DND-41 (cell line): ENCODE results near the gene AREL1.

ENCODE experiments used
- ATAC-seq: fragments of 200-7000 bp; cut with Tn5 transposase; 3 replicates; pipeline ENCODE4 v1.9.1; 2021; ENCODE audit warnings: low read depth; ENCODE audit not compliant: insufficient read depth
- DNase-seq: peaks from one replicate; pipeline ENCODE4 v3.0.0-alpha.2; 2020
- H2AFZ ChIP-seq: 2 replicates; pipeline ENCODE4 v1.6.0; 2012; ENCODE audit warnings: low read depth, low read length
- H3K27ac ChIP-seq: 2 replicates; pipeline ENCODE4 v1.5.1; 2012; ENCODE audit warnings: low read length, inconsistent platforms
- H3K27me3 ChIP-seq: fragments of 200-600 bp; sonication (generic); 2 replicates; pipeline ENCODE4 v1.6.0; 2012; ENCODE audit warnings: low read length, mild to moderate bottlenecking, inconsistent platforms; ENCODE audit not compliant: insufficient read depth, poor library complexity
- H3K36me3 ChIP-seq: 2 replicates; pipeline ENCODE4 v1.5.1; 2012; ENCODE audit warnings: low read length, inconsistent platforms; ENCODE audit not compliant: insufficient read depth
- H3K4me1 ChIP-seq: 2 replicates; pipeline ENCODE4 v1.5.1; 2012; ENCODE audit warnings: mild to moderate bottlenecking, low read length; ENCODE audit not compliant: insufficient read depth
- H3K4me2 ChIP-seq: 2 replicates; pipeline ENCODE4 v1.6.0; 2012; ENCODE audit warnings: mild to moderate bottlenecking, moderate library complexity, low read length, inconsistent platforms; ENCODE audit not compliant: insufficient read depth
- H3K4me3 ChIP-seq, 2 experiments: fragments of 200-600 bp in 1 of 2; shearing (Covaris generic) in 1 of 2; 2 replicates each; pipeline ENCODE4 v1.5.1; 2012 to 2016; ENCODE audit warnings: inconsistent platforms in 2 of 2, low read length in 2 of 2, mild to moderate bottlenecking in 2 of 2, low read depth in 1 of 2, moderate library complexity in 1 of 2
- H3K79me2 ChIP-seq: 2 replicates; pipeline ENCODE4 v1.6.0; 2012; ENCODE audit warnings: low read length, inconsistent platforms; ENCODE audit not compliant: insufficient read depth
- H3K9ac ChIP-seq: 2 replicates; pipeline ENCODE4 v1.6.0; 2012; ENCODE audit warnings: low read depth, mild to moderate bottlenecking, inconsistent platforms, low read length, moderate library complexity
- H3K9me3 ChIP-seq: 2 replicates; pipeline ENCODE4 v1.5.1; 2012; ENCODE audit warnings: low read length, moderate library complexity, mild to moderate bottlenecking, inconsistent platforms; ENCODE audit not compliant: insufficient read depth, severe bottlenecking
- H4K20me1 ChIP-seq: 2 replicates; pipeline ENCODE4 v1.6.0; 2012; ENCODE audit warnings: low read length; ENCODE audit not compliant: insufficient read depth
- CTCF ChIP-seq: IDR thresholded peaks from 2 replicates; pipeline ENCODE4 v1.5.1; 2012; ENCODE audit warnings: borderline replicate concordance, low read length, moderate library complexity, mild to moderate bottlenecking; ENCODE audit not compliant: poor library complexity, severe bottlenecking; ENCODE audit errors: extremely low read depth
- EZH2 ChIP-seq: IDR thresholded peaks from 3 replicates; pipeline ENCODE4 v1.6.1; 2012; ENCODE audit warnings: borderline replicate concordance, low read depth, mild to moderate bottlenecking, moderate library complexity, low read length, inconsistent platforms; ENCODE audit not compliant: severe bottlenecking

The AREL1 gene

DNA sequence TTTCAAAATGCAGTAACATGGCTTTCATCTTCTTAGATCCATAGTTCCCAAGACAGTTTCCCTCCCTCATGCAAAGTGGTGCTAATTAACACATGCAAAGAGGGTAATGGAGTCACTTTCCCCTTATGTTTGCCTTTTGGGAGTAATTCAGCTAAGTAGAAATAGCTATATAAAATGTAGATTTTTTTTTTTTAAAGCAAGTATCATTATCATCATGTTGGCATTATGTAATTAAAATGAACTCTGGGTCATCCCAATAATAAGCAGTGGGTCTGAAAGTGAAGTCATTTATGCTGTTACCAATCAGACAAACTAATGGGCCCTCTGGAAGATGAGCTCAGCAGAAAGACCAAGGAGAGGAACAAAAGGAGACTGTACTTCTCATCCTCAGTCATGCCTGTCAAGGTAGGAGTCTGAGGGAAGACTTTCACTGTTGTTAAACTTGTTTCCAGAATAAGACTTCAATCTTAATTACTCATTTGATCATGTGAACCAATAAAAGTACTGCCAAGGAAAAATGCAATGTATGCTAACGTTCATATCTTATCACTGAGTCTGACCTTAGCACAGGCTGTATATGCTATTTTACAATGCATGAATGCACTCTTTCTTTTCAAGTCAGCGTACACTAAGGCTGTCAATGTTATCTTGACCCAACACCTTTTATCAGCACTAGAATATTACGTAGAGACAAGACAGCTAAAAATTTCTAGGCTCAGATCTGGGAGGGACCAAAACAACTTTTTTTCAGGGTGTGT is 26.8 kb downstream of the AREL1 start:
- H3K36me3 ChIP-seq: peaks cover 83% of the 10 kb centered on the region
- no peak overlapping the region for H3K9ac ChIP-seq
- H3K4me3 ChIP-seq: no peak overlapping the region
- no peak overlapping the region for H3K27ac ChIP-seq
- ATAC-seq: no peak
- no peak overlapping the region for H2AFZ ChIP-seq
- peaks cover 16% of the 10 kb centered on the region for H3K4me1 ChIP-seq
- H3K9me3 ChIP-seq: no peaks in the 10 kb centered on the region
- no peaks in the 10 kb centered on the region for H3K79me2 ChIP-seq
- no peak for TF ChIP-seq CTCF
- no peak for TF ChIP-seq EZH2
- no peak for DNase-seq
- no peaks in the 10 kb centered on the region for H4K20me1 ChIP-seq
- H3K27me3 ChIP-seq: no peaks in the 10 kb centered on the region
- H3K4me2 ChIP-seq: no peak overlapping the region

DNA sequence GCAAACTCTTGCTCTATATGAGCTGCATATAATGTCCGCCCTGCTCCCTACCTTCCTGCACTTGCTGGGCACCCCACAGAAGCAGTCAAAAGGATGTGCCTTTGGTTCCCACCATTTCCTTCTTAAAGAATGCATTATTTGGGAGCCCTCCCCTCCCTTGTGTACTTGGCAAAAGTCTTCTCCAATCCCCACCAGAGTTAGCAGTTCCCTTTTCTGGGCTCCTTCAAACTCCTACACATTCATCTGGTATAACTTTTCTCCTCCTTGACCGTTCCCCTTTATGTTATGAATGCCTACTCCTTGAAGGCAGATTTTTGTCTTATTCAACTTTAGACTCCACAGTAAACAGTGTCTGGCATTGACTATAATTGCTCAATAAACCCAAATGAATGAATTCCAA is 27.8 kb downstream of the AREL1 start:
- H3K79me2 ChIP-seq: no peaks in the 10 kb centered on the region
- TF ChIP-seq CTCF (no peak), EZH2 (no peak)
- no peak overlapping the region for H2AFZ ChIP-seq
- H4K20me1 ChIP-seq: no peaks in the 10 kb centered on the region
- no peak for ATAC-seq
- no peak overlapping the region for H3K4me3 ChIP-seq
- peaks cover 82% of the 10 kb centered on the region for H3K36me3 ChIP-seq
- no peaks in the 10 kb centered on the region for H3K9me3 ChIP-seq
- peaks cover 16% of the 10 kb centered on the region for H3K4me1 ChIP-seq
- no peak for DNase-seq
- no peaks in the 10 kb centered on the region for H3K27me3 ChIP-seq
- H3K9ac ChIP-seq: no peak overlapping the region
- H3K4me2 ChIP-seq: no peak overlapping the region
- H3K27ac ChIP-seq: no peak overlapping the region

- Histone ChIP-seq H4K20me1 (no peaks in the 10 kb centered on the region), H3K27me3 (no peaks in the 10 kb centered on the region), H3K4me2 (no peak overlapping the region), H3K9me3 (no peaks in the 10 kb centered on the region), H2AFZ (no peak overlapping the region), H3K36me3 (peaks cover 82% of the 10 kb centered on the region), H3K9ac (no peak overlapping the region), H3K27ac (no peak overlapping the region), H3K4me1 (peaks cover 16% of the 10 kb centered on the region), H3K4me3 (no peak overlapping the region), H3K79me2 (no peaks in the 10 kb centered on the region)
- DNase-seq (no peak), ATAC-seq (no peak)
- TF ChIP-seq EZH2: no peak
- no peak for TF ChIP-seq CTCF
Observed at GRCh38 chr14:74684434-74684833, 28.4 kb downstream of the AREL1 start.

GRCh38 chr14:74683406-74683805 is 29.5 kb downstream of the AREL1 start:
- H3K4me2 ChIP-seq: no peak overlapping the region
- peaks cover 16% of the 10 kb centered on the region for H3K4me1 ChIP-seq
- TF ChIP-seq EZH2: no peak
- TF ChIP-seq CTCF: no peak
- no peaks in the 10 kb centered on the region for H3K9me3 ChIP-seq
- no peaks in the 10 kb centered on the region for H3K79me2 ChIP-seq
- DNase-seq: peak; percentile 16
- no peaks in the 10 kb centered on the region for H3K27me3 ChIP-seq
- peak; percentile 91 for ATAC-seq
- H4K20me1 ChIP-seq: no peaks in the 10 kb centered on the region
- no peak overlapping the region for H3K9ac ChIP-seq
- peak overlapping the region; percentile 58 for H3K27ac ChIP-seq
- peaks cover 74% of the 10 kb centered on the region for H3K36me3 ChIP-seq
- no peak overlapping the region for H3K4me3 ChIP-seq
- no peak overlapping the region for H2AFZ ChIP-seq
